AG04449 (cell line): Measurements from ENCODE around the gene KCNJ4.

Experiments
- CTCF ChIA-PET: fragments of 350-600 bp; formaldehyde crosslinking; extraction: SDS; loops from one replicate; lab custom pipeline; 2021; ENCODE audit warnings: antibody characterized with exemption; lab: Yijun Ruan, JAX
- POLR2A ChIA-PET: fragments of 400-600, 350-600 bp; formaldehyde crosslinking; extraction: SDS; loops from one replicate; lab custom pipeline; 2020; ENCODE audit warnings: antibody characterized with exemption, inconsistent platforms; lab: Yijun Ruan, JAX
- DNase-seq: peaks from one replicate; pipeline ENCODE4 v3.0.0-alpha.2; 2010; ENCODE audit warnings: low read depth, low spot score
- H3K4me3 ChIP-seq: 2 replicates; pipeline ENCODE4 v1.5.1; 2011; ENCODE audit warnings: low read depth, mild to moderate bottlenecking, control low read depth, low read length
- TF ChIP-seq, protein P1 (sequence below): IDR thresholded peaks from one replicate; pipeline ENCODE4 v1.5.1; 2011; ENCODE audit warnings: mild to moderate bottlenecking, moderate library complexity, low read length, control low read depth, inconsistent platforms; ENCODE audit not compliant: insufficient read depth; ENCODE audit errors: missing control alignments

The KCNJ4 gene

DNA sequence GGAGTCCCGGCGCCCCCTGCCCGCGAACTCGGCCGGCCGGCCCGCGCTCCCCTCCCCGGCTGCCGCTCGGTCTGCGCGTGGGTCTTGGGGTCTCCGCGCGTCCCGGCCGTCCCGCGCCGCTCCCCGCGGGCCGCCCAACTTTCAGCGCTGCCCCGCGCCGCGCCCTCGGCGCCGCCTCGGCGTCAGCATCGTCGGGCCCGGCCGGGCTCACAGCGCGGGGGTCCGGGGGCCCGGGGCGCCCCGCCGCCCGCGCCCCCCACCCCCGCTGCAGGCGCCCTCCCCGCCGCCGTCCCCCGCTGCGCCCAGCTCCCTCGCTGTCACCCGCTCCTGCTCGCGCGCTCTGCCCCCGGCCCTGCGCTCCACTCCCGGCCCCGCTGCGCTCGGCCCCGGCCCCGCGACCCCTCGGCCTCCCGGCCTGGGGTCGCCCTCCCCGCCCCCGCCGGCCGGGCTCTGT, at the start of gene KCNJ4:
Gene KCNJ4 (minus strand): TSS at position 124 of the 454 bp plus-strand sequence. CDS start 27,067 bp downstream, outside the sequence.
- TF ChIP-seq, protein P1, sequence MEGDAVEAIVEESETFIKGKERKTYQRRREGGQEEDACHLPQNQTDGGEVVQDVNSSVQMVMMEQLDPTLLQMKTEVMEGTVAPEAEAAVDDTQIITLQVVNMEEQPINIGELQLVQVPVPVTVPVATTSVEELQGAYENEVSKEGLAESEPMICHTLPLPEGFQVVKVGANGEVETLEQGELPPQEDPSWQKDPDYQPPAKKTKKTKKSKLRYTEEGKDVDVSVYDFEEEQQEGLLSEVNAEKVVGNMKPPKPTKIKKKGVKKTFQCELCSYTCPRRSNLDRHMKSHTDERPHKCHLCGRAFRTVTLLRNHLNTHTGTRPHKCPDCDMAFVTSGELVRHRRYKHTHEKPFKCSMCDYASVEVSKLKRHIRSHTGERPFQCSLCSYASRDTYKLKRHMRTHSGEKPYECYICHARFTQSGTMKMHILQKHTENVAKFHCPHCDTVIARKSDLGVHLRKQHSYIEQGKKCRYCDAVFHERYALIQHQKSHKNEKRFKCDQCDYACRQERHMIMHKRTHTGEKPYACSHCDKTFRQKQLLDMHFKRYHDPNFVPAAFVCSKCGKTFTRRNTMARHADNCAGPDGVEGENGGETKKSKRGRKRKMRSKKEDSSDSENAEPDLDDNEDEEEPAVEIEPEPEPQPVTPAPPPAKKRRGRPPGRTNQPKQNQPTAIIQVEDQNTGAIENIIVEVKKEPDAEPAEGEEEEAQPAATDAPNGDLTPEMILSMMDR: no peak
- ChIA-PET CTCF (no interaction called here), POLR2A (no interaction called here)
- no peak for DNase-seq
- peak within 1 kb of the TSS; percentile 32 for H3K4me3 ChIP-seq

DNA sequence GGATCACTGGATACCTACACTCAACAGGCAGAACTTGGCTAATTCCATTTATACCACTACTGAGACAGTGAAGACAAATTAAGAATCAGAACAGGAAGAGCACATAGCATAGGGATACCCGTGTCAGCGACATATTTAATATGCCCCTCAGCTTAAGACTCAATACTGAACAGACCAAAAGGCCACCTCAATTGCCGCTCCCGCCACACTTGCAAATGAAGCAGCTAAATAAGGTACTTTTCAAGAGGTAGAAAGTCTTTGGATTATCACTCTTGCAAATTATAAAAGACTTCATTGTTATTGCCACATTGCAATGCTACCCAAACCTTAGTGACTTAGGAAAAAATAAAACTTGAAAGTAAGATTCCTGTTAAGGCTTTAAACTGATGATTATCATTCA, 48.0 kb upstream of the KCNJ4 start:
- POLR2A ChIA-PET: no interaction called here
- CTCF ChIA-PET: interaction anchor here (1.0 to 2.1 kb wide), 2 partner anchors 8 to 90 kb away, joined by 3 to 8 read pairs; no protein-coding TSS in a partner anchor
- DNase-seq: no peak
- TF ChIP-seq, protein P1: no peak
- H3K4me3 ChIP-seq: peak overlapping the region; percentile 91

DNA sequence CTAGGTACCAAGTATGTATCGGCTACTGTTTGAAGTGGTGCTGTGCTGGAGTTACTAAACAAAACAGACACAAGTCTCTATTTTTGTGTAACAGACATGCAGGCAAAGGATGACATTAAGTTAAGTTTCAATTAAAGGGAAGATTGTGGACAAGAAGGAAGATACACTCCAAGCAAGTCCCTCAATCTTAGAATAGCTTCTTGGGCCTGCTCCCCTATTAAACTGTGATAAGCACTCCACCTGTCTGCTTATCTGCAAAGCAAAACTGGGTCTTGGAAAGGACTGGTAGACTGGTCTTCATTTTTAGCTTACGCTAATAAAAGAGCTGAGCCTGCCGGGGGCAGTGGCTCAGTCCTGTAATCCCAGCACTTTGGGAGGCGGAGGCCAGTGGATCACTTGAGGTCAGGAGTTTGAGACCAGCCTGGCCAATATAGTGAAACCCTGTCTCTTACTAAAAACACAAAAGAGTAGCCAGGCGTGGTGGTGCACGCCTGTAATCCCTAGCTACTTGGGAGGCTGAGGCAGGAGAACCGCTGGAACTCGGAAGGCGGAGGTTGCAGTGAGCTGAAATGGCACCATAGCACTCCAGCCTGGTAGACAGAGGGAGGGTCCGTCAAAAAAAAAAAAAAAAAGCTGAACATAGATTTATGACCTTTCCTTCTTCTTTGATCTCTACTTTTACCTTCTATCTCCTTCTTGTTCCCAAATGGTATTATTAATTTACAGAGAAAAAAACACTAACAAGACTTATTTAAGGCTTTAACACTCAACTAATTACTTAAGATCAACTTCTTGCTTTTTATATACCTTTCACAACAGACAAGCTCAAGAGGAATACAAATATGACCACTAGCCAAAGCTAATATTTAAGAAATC, 47.0 kb upstream of the KCNJ4 start:
- DNase-seq: no peak
- H3K4me3 ChIP-seq: no peak overlapping the region
- ChIA-PET POLR2A (interaction anchor here (0.7 to 1.2 kb wide), 3 partner anchors 20 to 104 kb away, joined by 3 to 5 read pairs (median 4); no protein-coding TSS in a partner anchor), CTCF (interaction anchor here (1.0 to 2.1 kb wide), 2 partner anchors 7 to 89 kb away, joined by 3 to 8 read pairs; no protein-coding TSS in a partner anchor)
- TF ChIP-seq, protein P1: no peak

DNA sequence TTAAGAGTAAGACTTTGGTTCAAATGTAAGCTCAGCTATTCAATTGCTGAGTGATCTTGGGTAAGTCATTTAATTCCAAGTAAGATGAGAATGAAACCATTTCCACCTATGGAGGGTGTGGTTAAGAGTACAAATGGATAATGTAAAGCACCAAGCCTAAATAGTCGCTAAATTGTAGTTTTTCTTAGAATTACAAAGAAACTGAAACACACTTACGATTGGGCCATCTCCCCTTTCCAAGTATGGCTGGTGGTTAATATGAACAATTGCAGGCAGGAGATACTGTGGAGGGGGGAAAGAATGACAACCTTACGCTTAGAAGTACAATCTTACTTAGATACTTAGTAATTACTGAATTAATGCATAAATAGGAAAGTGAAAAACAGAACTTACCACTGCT, 42.9 kb upstream of the KCNJ4 start:
- POLR2A ChIA-PET: no interaction called here
- CTCF ChIA-PET: interaction anchor here (1.0 to 1.8 kb wide), 2 partner anchors 15 to 74 kb away, joined by 3 to 9 read pairs; no protein-coding TSS in a partner anchor
- no peak for DNase-seq
- TF ChIP-seq, protein P1: no peak
- no peak overlapping the region for H3K4me3 ChIP-seq

DNA sequence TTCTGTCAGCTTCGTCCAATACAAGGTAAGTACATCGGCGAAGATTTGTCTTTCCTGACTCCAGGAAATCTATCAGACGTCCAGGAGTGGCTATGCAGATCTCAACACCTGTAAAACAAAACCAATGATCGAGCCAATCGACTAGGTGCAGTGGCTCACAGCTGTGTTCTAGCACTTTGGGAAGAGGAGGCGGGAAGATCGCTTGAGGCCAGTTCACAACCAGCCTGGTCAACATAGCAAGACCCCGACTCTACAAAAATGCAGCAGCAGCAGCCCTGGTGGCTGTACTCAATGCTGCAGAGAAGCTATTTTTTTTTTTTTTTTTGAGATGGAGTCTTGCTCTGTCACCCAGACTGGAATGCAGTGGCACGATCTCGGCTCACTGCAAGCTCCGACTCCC, 39.9 kb upstream of the KCNJ4 start:
- ChIA-PET POLR2A (interaction anchor here (0.9 kb wide), 1 partner anchor 96 kb away, joined by 3 read pairs; no protein-coding TSS in a partner anchor), CTCF (interaction anchor here (0.9 to 2.4 kb wide), 4 partner anchors 8 to 77 kb away, joined by 3 to 8 read pairs (median 6); no protein-coding TSS in a partner anchor)
- no peak for DNase-seq
- TF ChIP-seq, protein P1: no peak
- no peak overlapping the region for H3K4me3 ChIP-seq

DNA sequence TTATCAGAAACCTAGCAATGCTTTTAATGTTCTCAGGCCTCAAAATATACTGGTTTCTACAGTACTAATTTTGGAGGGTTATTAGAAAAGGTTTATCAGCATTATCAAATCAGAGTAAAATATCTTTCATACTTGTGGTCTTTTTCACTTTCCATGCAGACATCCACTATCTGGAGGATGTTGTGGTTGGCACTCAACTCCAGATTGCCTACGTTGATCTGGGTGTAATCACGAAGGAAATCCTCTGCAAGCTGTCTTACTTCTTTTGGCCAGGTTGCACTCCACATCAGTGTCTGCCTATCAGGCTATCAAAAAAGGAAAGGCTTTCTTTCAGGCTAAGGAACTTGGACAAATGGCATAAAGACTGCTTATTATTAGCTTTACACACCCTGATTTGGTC, 39.5 kb upstream of the KCNJ4 start:
- TF ChIP-seq, protein P1: no peak
- ChIA-PET CTCF (interaction anchor here (0.9 to 2.4 kb wide), 4 partner anchors 9 to 77 kb away, joined by 3 to 8 read pairs (median 6); no protein-coding TSS in a partner anchor), POLR2A (interaction anchor here (0.9 kb wide), 1 partner anchor 96 kb away, joined by 3 read pairs; no protein-coding TSS in a partner anchor)
- DNase-seq: peak; percentile 44
- no peak overlapping the region for H3K4me3 ChIP-seq
